Erythroblast (primary cell): ENCODE measurements around the gene INPP4B.

Experiments used
- GATA1 ChIP-seq: IDR thresholded peaks from 2 replicates; pipeline ENCODE4 v1.6.1; 2011; ENCODE audit warnings: low read depth, mild to moderate bottlenecking, control low read depth, low read length, moderate library complexity
- POLR2A ChIP-seq: IDR thresholded peaks from 2 replicates; pipeline ENCODE4 v1.6.1; 2011; ENCODE audit warnings: mild to moderate bottlenecking, low read length

GRCh38 chr4:142043509-142043908 is 802.6 kb downstream of the INPP4B start:
- TF ChIP-seq POLR2A (no peak), GATA1 (no peak)
